Upper lobe of left lung (tissue), 4 donors: ENCODE results near the gene MVB12B.

ENCODE experiments used
- EP300 ChIP-seq, 4 donors: sonication (generic); formaldehyde crosslinking; IDR thresholded peaks; one replicate each; pipeline ENCODE4 v1.5.1; 2017; ENCODE audit warnings: antibody characterized with exemption in 4 of 4, control low read depth in 2 of 4
- POLR2A ChIP-seq, 4 donors: fragments of 450-650 bp; IDR thresholded peaks; one replicate each; pipeline ENCODE4 v1.5.1; 2016 to 2017; ENCODE audit warnings: antibody characterized with exemption in 4 of 4, mild to moderate bottlenecking in 2 of 4
- POLR2AphosphoS5 ChIP-seq, 2 donors: sonication (generic); formaldehyde crosslinking; IDR thresholded peaks; one replicate each; pipeline ENCODE4 v1.5.1; 2017; ENCODE audit warnings: antibody characterized with exemption in 2 of 2
- TF ChIP-seq, protein P1 (sequence below), 6 experiments: fragments of 450-650 bp in 4 of 6; fragments of 200-600 bp in 2 of 6; sonication (generic) in 2 of 6; IDR thresholded peaks; one replicate each; pipeline ENCODE4 v1.5.1; 2016 to 2019; ENCODE audit warnings: antibody characterized with exemption in 6 of 6

DNA sequence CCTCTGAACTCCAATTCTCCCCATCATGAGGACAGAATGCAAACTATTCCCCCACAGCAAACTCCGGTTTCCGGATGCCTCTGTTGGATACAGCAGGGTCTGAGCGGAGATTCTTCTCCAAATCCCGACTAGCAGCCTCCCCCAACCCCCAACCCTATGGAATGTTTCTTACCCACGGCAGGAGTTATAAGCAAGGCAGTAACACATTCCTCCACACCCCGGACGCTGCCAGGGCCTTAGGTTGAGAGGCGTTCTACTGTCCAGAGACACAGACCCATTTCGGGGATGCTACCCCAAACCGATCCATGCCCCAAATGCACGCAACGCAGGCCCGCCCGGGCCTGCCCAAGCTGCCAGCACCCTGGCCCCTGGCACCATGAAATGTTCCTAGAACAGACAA is 201.5 kb downstream of the MVB12B start:
- TF ChIP-seq POLR2AphosphoS5 (IDR thresholded peaks at IDR 0.05) (no peak), POLR2A (IDR thresholded peaks at IDR 0.05) (no peak), EP300 (IDR thresholded peaks at IDR 0.05) (no peak)
- TF ChIP-seq, protein P1, sequence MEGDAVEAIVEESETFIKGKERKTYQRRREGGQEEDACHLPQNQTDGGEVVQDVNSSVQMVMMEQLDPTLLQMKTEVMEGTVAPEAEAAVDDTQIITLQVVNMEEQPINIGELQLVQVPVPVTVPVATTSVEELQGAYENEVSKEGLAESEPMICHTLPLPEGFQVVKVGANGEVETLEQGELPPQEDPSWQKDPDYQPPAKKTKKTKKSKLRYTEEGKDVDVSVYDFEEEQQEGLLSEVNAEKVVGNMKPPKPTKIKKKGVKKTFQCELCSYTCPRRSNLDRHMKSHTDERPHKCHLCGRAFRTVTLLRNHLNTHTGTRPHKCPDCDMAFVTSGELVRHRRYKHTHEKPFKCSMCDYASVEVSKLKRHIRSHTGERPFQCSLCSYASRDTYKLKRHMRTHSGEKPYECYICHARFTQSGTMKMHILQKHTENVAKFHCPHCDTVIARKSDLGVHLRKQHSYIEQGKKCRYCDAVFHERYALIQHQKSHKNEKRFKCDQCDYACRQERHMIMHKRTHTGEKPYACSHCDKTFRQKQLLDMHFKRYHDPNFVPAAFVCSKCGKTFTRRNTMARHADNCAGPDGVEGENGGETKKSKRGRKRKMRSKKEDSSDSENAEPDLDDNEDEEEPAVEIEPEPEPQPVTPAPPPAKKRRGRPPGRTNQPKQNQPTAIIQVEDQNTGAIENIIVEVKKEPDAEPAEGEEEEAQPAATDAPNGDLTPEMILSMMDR (IDR thresholded peaks at IDR 0.05), result no peak
